Renal cortex interstitium (tissue), 11 donors: Measurements from ENCODE around the gene SPATA16. TPM values are rescaled to one million over a fixed set of nuclear protein-coding genes. Genes with fewer than 3 reads are reported as not detected.
A peak's percentile ranks its signal among the peaks of the same experiment; 100 is the strongest.
"Not testable (repeated sequence)": the region's sequence is repeated elsewhere in the genome, so short reads cannot be mapped to it uniquely, and the experiment has no call there.

Source experiments
- DNase-seq, 11 donors: peaks; one replicate each; pipeline ENCODE4 v3.0.0-alpha.2; 2013; ENCODE audit warnings: low read depth in 9 of 11, low spot score in 4 of 11; ENCODE audit errors: extremely low read depth in 1 of 11
- polyA plus RNA-seq, 3 donors: library from polyadenylated mRNA; unstranded; fragments of 120-200 nt; gene quantifications; one replicate each; pipeline ENCODE4 v1.2.1, GENCODE V29; 2013; ENCODE audit not compliant: insufficient read length in 3 of 3

SPATA16 gene
- polyA plus RNA-seq, 3 donors, result not detected

- no peak for DNase-seq
These were observed 167.2 kb downstream of the SPATA16 start for GRCh38 chr3:172973799-172974198.

GRCh38 chr3:172972717-172973116, 168.3 kb downstream of the SPATA16 start:
- no peak for DNase-seq

GRCh38 chr3:172972067-172972466, 169.0 kb downstream of the SPATA16 start:
- no peak for DNase-seq

GRCh38 chr3:172968646-172969045, 172.4 kb downstream of the SPATA16 start:
- no peak for DNase-seq

GRCh38 chr3:172965256-172965655, 175.8 kb downstream of the SPATA16 start:
- no peak for DNase-seq

GRCh38 chr3:172960626-172961182, 180.3 kb downstream of the SPATA16 start:
- not testable (repeated sequence) for DNase-seq

DNA sequence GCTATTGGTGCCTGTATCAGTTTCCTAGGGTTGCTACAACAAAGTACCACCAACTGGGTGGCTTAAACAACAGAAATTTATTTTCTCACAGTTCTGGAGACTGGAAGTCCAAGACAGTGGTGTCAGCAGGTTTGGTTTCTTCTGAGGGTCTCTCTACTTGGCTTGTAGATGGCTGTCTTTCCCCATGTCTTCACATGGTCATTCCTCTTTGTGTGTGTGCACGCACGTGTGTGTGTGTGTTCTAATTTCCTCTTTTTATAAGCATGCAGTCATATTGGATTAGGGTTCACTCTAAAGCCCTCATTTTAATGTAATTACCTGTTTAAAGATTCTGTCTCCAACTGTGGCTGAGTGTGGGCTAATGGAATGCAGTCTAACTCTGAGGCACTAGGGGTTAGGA, 182.5 kb downstream of the SPATA16 start:
- no peak for DNase-seq

GRCh38 chr3:172953571-172953970, 187.5 kb downstream of the SPATA16 start:
- no peak for DNase-seq

GRCh38 chr3:172951511-172951910, 189.5 kb downstream of the SPATA16 start:
- DNase-seq, result no peak

DNA sequence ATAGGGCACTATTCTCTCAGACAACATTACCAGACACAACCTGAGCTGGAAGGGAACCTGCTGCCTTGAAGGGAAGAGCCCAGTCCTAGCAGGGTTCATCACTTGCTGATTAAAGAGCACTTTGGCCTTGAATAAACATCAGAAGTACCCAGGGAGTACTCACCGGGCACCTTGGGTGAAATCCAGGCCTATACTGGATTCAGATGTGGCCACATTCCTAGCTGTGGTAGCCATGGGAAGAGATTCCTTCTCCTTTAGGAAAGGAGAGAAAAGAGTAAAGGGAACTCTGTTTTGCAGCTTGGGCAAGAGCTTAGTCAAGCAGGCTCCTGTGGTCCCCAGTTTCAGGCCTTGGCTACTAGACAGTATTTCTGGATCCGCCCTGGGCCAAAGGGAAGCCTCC, 195.0 kb downstream of the SPATA16 start:
- no peak for DNase-seq

DNA sequence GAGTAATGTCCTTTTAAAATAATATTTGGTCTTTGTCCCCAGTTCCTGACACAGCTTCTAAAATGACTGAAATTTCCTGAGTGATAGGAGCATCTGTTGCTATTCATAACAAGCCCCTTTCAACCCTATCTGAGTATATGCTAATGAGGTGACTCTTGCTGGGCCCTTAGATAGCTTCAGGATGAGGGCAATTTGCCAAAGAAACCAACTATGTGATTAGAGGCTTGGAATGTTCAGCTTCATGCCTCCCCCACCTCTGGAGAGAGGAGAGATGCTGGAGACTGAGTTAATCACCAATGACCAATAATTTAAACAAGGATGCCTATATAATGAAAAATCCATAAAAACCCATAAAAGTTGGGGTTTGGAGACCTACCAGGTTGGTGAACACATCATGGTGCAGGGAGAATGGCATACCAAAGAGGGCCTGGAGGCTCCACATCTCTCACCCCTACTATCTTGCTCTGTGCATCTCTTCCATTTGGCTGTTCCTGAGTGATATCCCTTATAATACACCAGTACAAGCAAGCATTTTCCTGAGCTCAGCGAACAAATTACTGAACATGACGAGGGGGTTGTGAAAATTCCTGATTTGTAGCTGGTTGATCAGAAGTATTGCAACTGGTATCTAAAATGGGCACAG, 201.3 kb downstream of the SPATA16 start:
- no peak for DNase-seq

DNA sequence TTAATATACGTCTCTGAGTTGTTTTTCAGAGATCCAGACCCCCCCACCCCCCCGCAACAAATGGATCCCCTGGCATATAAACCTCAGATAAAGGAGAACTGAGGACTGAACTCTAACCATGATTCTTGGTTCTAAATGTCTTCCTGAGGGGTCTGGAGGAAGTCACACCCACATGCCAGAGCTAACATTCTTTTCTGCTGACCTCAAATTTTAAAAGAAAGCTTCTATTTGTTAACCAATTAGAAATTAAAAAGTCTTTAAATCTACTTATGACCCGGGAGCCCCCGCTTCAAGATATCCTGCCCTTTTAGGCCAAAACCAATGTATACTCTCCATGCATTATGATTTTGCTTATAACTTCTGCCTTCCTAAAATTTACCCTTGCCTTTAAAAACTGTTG, 202.2 kb downstream of the SPATA16 start:
- DNase-seq, result no peak

DNA sequence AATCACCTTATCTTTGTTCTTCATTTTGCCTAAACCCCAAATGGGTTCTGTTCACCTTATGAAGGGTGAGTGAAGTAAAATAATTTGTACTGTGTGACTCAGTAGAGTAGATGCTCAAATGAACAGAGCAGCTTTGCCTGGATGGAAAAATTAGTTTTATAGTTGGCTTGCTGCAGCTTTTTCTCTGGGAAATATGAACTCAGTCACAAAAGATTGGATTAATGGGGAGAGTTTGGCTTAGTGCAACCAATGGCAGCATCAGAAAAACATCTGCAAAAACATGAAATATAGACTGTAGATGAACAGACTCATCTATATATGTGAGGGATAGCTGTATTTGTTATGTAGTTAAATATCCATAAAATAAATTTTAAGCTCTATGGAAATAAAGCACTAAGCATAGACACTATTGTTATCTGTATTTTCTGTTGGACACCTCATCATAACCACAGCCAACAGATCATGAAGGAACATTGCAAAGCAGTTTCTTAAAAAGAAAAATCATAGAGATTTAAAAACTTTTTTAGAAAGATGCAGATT, 209.2 kb downstream of the SPATA16 start:
- no peak for DNase-seq

- DNase-seq, result no peak
These were observed 211.6 kb downstream of the SPATA16 start for GRCh38 chr3:172929451-172929850.

DNA sequence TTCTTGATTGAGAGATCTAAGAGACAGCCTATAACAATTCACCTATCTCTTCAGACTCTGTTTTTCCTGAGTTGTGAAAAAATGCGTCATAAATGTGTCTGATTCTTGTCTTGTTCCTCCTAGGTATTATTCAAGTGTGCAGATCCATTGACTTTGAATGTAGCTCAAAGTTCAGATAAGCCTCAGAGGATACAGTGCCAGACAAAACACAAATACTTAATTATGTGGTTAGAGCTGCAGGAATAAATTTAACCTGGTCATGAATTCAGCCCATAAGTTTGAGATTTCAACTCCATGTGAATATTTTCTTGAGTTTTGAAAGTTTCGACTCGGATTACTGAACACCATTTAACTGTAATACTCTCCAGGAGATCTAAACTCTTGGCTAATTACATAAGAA, 216.5 kb downstream of the SPATA16 start:
- no peak for DNase-seq

DNA sequence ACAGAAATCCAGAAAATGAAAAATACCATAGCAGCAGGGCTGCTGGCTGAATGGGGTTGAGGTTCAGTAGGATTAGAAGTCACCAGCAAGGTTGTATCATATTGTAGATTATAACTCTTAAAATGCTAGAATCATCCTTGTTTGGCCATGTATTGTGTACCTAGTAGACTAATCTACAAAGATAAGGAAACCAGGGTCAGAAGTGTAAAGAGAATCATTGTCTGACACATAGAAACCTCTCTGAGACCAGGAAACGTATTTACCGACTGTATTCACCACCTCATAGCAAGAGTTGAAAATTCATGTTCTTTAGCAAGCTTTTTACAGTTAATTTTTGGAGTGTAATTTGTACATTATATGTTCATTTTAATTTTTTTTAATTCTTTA, 221.7 kb downstream of the SPATA16 start:
- DNase-seq, result no peak

DNA sequence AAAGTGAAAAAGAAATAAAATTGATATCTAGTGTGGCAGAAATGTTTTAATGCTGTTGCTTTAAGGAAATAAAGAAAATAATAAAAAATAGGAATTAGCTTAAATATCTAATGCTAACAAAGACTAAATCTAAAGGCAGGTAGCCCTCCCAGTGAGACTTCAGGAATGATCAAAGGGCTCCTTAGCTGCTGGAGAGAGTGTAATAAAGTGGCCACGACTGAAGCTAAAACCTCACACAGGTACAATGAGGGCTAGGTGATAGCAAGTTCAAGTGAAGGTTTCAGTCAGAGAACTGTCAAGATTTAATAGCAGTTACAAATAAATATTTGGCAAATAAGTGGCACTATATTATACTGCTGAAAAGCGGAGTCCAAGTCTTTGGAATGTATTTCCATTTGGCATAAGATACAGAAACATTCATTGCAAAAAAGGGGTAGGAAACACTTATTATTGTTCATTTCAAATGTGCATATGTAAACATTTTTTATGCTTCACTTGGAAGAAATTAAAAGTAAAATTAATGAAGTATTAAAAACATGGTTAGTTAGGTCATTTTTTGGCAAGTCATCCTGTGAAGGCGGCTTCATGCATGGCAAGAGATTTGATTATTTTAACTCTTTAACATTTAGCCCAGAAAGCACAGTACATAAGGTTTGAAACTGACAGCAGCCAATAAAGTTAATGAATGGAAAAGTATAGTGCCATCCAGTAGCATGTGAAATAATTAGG, 222.3 kb downstream of the SPATA16 start:
- no peak for DNase-seq

DNA sequence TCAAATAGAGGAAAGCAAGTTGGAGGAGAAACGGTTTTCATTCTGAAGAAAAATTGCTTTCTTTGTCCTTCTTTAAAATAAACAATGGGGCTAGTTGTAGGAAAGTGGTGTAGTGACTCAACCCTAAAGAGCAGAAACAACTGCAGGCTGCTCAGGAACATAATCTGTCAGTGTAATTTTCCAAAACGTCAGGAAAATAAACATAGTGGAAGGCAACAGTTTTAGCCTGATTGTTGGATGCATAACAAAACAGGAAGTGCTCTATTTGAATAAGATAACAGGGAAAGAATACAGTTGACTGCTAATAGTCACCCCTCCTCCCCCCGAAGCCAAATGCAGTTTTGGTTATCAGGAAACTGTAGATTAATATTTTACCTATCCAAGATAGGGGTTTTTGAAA, 222.9 kb downstream of the SPATA16 start:
- peak in 6 of 11 donors; percentile 8 to 41 (median 34) for DNase-seq

- DNase-seq, result no peak
These were observed 225.0 kb downstream of the SPATA16 start for GRCh38 chr3:172915911-172916514.

DNA sequence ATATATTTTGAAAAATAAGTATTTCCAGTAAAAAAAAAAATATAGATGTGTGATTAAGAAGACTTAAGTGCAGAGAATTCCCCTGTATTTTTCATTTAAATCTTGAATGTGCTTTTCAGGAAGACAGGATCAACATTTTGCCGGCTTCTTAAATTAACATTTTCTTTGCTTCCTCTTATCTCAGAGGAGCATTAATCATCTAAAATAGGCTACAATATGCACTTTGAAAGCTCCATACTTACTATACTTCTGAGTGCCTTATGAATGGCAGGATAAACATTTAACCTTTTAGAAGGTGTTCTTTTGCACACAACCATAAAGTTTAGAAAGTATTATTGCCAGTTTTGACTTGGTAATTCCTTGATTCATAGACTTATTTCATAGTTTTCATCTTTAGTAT, 226.2 kb downstream of the SPATA16 start:
- DNase-seq, result no peak
